Fibroblast of peridontal ligament (primary cell): ENCODE data around the gene METTL4.
A peak's percentile ranks its signal among the peaks of the same experiment; 100 is the strongest.

Experiments used
- DNase-seq: peaks from one replicate; pipeline ENCODE4 v3.0.0-alpha.2; 2010; ENCODE audit errors: extremely low read depth

The METTL4 gene

GRCh38 chr18:2515908-2516625 is 55.2 kb downstream of the METTL4 start:
- peak; percentile 92 for DNase-seq

DNA sequence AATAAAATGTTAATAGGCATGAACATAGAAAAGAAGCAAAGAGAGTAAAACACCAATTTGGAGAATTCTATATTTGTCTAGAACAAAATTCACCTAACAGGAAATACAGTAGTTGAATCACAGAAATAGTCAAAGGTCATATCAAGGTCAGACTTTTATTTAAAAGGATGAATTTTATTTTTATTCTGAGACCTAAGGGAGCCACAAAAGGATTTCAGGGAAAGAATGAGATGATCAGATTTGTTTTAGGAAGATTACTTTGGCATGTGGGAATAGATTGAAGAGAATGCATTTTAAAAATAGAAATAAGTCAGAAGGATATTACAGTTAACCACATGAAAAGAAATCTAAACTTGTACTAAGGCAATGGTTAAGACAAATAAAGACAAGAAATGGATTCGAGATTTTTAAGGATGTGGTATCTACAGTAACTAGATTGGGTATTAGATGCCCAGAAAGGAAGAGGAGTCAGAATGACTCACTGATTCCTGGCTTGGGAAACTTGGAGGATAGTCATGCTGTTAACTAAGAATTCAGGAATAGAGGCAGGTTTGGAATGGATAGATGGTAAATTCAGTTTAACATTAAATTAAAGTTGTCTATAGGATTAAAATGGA is 56.0 kb downstream of the METTL4 start:
- DNase-seq, result peak; percentile 94

- peak; percentile 24 for DNase-seq
Observed at GRCh38 chr18:2513616-2514015, 57.7 kb downstream of the METTL4 start.

DNA sequence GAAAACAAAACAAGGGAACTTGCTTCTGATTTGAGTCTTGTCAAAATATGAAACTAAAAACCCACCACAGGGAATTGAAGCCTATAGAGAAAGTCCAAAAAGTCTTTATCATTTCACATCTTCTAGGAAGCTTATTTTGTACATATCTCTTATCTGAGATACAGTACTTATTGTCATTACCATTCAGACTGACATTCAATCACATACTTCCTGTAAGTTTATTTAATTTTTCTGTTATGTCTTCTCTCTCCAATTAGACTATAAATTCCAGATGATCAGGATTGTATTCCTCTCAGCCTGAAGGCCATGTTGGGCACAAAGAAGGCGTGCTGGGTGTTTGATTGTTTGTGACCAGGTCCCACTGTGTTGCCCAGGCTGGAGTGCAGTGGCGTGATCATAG is 59.2 kb downstream of the METTL4 start:
- no peak for DNase-seq

DNA sequence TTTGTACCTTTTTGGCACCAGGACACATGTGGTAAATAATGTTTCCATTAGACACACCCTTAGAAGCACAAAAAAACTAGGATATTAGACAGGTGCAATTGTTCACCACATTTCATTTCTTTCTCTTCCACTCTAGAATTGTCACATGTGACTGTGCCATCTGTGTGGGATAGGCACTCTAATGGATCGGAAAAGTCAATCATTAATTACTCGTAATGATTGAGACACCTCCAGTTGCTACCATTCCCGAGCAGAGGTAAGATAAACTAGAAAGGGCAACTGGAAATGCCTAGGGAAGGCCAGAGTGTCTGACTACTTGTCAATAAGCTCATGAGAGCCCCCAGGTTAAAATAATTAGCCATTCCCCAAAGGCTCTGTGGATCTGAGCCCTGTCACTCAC is 59.9 kb downstream of the METTL4 start:
- DNase-seq, result no peak

DNA sequence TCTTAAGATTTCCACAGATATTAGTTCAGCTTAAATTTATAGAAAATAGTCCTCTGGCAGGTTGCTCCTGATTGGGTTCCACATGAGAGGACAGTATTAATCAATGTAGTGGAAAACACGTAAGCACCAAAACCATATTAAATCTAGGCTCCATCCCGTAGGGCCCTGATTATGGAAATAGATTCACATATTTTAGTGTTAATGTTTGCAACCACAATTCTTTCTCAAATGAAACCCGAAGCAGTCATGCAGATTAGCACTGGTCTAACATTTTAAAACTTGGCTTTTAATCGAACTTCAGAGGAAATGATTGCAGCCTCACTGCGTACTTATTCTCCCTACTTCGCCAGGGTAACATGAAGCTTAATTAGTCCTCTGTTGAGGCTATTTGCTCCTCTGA is 60.9 kb downstream of the METTL4 start:
- peak; percentile 49 for DNase-seq

DNA sequence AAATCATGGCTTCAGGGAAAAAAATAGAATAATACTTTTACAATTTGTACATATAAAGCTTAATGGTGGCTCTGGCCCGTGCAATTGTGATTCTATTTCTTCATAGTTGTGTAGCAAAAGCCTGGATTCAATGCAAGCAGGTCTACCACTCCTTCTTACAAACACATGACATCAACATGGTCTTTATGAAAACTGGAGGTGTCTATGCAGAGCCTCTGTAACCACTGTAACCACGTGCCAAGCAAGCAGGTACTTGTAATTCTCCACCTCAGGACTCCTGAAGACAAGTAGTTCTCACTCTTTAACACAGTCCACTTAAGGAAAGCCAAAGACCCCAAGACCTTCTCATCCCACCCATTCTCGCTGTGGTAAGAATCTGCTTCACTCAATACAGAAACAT is 62.6 kb downstream of the METTL4 start:
- no peak for DNase-seq

GRCh38 chr18:2508155-2508554 is 63.1 kb downstream of the METTL4 start:
- DNase-seq, result no peak

DNA sequence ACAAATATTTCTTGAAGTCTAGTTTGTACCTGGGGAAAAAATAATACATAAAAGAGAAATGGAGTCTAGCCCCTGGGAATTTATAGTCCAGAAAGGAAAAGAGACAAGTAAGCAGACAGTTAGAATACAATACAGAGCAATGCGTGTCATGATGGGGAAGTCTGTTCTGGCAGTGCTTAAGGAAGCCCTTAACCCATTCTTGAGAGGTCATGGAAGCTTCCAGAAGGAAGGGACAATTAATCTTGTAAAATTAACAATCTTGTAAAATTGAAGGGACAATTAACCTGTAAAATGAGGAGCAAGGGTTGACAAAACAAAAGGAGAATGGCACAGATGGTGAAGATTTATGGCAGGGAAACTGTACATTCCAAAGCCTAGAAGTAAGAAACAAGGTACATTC is 66.7 kb downstream of the METTL4 start:
- DNase-seq, result no peak

- no peak for DNase-seq
Observed at GRCh38 chr18:2502880-2503279, 68.4 kb downstream of the METTL4 start.

GRCh38 chr18:2502394-2502793 is 68.9 kb downstream of the METTL4 start:
- no peak for DNase-seq

DNA sequence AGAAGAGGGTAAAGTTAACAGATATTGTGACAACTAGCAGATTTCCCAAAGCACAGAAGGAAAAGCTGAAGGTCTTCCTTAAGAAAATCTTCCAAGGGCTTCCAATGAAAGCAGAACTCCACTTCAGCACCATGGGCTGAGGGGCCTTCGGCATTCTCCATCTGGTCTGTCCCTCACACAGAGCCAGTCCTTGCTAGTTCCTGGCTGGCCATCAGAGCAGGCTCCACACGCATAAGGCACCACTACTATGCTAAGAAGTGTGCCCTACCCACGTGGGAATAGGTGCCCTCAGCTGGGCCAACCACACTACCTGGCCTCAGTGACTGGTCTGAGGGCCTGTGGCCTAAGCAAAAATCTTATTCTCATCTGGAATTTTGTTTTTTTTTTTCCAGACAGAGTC is 73.5 kb downstream of the METTL4 start:
- no peak for DNase-seq

- DNase-seq, result no peak
Observed at GRCh38 chr18:2495381-2495780, 75.9 kb downstream of the METTL4 start.

GRCh38 chr18:2494921-2495320 is 76.4 kb downstream of the METTL4 start:
- DNase-seq, result no peak
